ENCODE measurements around the gene IL21. TPM values are rescaled to one million over a fixed set of nuclear protein-coding genes. Genes with fewer than 3 reads are reported as not detected.

Gene IL21
- total RNA-seq, 4 donors from 2014 or later: not detected

- TF ChIP-seq POLR2A (IDR thresholded peaks at IDR 0.05): no peak
- no peaks in the 10 kb centered on the region for H3K27me3 ChIP-seq
- H3K4me1 ChIP-seq: no peaks in the 10 kb centered on the region
- intact Hi-C loops (cut with DNase I): no loop called here
- 73 to 75% methylated on average over 2 of the region's 2 CpGs for WGBS, 2 donors
- H3K27ac ChIP-seq: no peak overlapping the region
- no peak overlapping the region for H3K4me3 ChIP-seq (replicated peaks in 1 of 3)
- no peaks in the 10 kb centered on the region for H3K9me3 ChIP-seq
- no peak for DNase-seq
- H3K36me3 ChIP-seq: no peaks in the 10 kb centered on the region
Observed at GRCh38 chr4:122633211-122633610, 12.3 kb upstream of the IL21 start.

- H3K4me1 ChIP-seq: no peaks in the 10 kb centered on the region
- DNase-seq: no peak
- intact Hi-C loops (cut with DNase I): no loop called here
- no peaks in the 10 kb centered on the region for H3K27me3 ChIP-seq
- H3K4me3 ChIP-seq (replicated peaks in 1 of 3): no peak overlapping the region
- WGBS, 2 donors: 80 to 85% methylated on average over 7 of the region's 7 CpGs
- no peak overlapping the region for H3K27ac ChIP-seq
- TF ChIP-seq POLR2A (IDR thresholded peaks at IDR 0.05) (no peak), CTCF (IDR thresholded peaks at IDR 0.05) (no peak)
- no peaks in the 10 kb centered on the region for H3K36me3 ChIP-seq
- no peaks in the 10 kb centered on the region for H3K9me3 ChIP-seq
Observed at GRCh38 chr4:122632396-122633143, 11.7 kb upstream of the IL21 start.

GRCh38 chr4:122625156-122625555 lies 4.3 kb upstream of the IL21 start:
- intact Hi-C loops (cut with DNase I): no loop called here
- TF ChIP-seq CTCF (IDR thresholded peaks at IDR 0.05) (no peak), POLR2A (IDR thresholded peaks at IDR 0.05) (no peak)
- 75 to 86% methylated on average over 2 of the region's 2 CpGs for WGBS, 2 donors
- no peaks in the 10 kb centered on the region for H3K4me1 ChIP-seq
- no peak overlapping the region for H3K4me3 ChIP-seq (replicated peaks in 1 of 3)
- DNase-seq: no peak
- no peak overlapping the region for H3K27ac ChIP-seq
- no peaks in the 10 kb centered on the region for H3K9me3 ChIP-seq
- no peaks in the 10 kb centered on the region for H3K36me3 ChIP-seq
- no peaks in the 10 kb centered on the region for H3K27me3 ChIP-seq

GRCh38 chr4:122624205-122624604 lies 3.3 kb upstream of the IL21 start:
- no peak overlapping the region for H3K4me3 ChIP-seq (replicated peaks in 1 of 3)
- no peak for TF ChIP-seq CTCF (IDR thresholded peaks at IDR 0.05)
- no peak for TF ChIP-seq POLR2A (IDR thresholded peaks at IDR 0.05)
- no peaks in the 10 kb centered on the region for H3K4me1 ChIP-seq
- WGBS, 2 donors: 67 to 83% methylated on average over 2 of the region's 2 CpGs
- no peak for DNase-seq
- intact Hi-C loops (cut with DNase I): no loop called here
- no peaks in the 10 kb centered on the region for H3K9me3 ChIP-seq
- no peaks in the 10 kb centered on the region for H3K27me3 ChIP-seq
- no peak overlapping the region for H3K27ac ChIP-seq
- H3K36me3 ChIP-seq: no peaks in the 10 kb centered on the region

GRCh38 chr4:122623637-122624166 lies 2.8 kb upstream of the IL21 start:
- intact Hi-C loops (cut with DNase I): no loop called here
- TF ChIP-seq CTCF (IDR thresholded peaks at IDR 0.05) (no peak), POLR2A (IDR thresholded peaks at IDR 0.05) (no peak)
- Histone ChIP-seq H3K36me3 (no peaks in the 10 kb centered on the region), H3K27me3 (no peaks in the 10 kb centered on the region), H3K4me1 (no peaks in the 10 kb centered on the region), H3K4me3 (replicated peaks in 1 of 3) (no peak overlapping the region), H3K27ac (no peak overlapping the region), H3K9me3 (no peaks in the 10 kb centered on the region)
- 90% methylated on average over 4 of the region's 4 CpGs for WGBS, 2 donors
- DNase-seq: no peak
